HTR-8/SVneo (cell line): ENCODE data around the gene KIAA1217.

Experiments used
- DNase-seq: peaks from one replicate; pipeline ENCODE4 v3.0.0; 2011; ENCODE audit warnings: low spot score, mixed read lengths; ENCODE audit not compliant: insufficient read length
- FAIRE-seq: peaks from 2 replicates; lab custom pipeline; 2011; peaks lifted over from hg19 to GRCh38; lab: Jason Lieb, UNC

KIAA1217 gene

DNA sequence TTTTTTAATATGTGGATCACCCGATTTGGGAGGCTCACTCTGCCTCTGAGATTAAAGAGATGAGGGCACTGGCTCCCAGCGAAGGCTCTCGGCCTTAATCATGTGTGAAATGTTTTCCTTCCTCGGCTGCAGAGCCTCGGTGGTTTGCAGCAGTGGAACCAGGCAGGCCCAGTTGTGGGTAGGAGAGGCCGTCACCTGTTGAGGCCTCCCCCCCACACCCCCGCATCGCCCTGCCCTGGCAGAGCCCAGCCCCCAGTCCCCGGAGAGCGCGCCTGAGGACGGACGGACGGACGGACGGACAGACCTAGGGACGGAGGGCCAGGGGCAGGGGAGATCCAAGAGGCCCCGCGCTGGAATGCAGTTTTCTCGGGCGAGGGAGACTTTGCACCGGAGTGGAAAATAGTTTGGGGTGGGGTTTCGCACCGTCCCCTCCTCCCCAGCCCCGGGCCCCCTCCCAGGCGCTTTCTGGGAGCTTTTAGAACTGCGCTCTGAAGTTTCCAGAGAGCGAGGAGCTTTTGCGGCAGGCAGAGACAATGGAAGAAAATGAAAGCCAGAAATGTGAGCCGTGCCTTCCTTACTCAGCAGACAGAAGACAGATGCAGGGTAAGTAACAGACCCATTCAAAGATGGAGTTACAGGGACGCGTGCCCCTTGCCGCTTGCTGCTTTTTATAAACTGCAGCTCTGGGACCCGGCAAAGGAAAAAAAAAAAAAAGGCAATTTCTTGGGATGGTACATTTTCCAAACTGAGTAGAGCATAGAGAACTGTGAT, at the start of gene KIAA1217:
Gene KIAA1217, plus strand, starts transcription at position 478 of the 771 bp plus-strand sequence. Its CDS starts 56 bp downstream, at position 534.
- FAIRE-seq (no peak), DNase-seq (no peak)

DNA sequence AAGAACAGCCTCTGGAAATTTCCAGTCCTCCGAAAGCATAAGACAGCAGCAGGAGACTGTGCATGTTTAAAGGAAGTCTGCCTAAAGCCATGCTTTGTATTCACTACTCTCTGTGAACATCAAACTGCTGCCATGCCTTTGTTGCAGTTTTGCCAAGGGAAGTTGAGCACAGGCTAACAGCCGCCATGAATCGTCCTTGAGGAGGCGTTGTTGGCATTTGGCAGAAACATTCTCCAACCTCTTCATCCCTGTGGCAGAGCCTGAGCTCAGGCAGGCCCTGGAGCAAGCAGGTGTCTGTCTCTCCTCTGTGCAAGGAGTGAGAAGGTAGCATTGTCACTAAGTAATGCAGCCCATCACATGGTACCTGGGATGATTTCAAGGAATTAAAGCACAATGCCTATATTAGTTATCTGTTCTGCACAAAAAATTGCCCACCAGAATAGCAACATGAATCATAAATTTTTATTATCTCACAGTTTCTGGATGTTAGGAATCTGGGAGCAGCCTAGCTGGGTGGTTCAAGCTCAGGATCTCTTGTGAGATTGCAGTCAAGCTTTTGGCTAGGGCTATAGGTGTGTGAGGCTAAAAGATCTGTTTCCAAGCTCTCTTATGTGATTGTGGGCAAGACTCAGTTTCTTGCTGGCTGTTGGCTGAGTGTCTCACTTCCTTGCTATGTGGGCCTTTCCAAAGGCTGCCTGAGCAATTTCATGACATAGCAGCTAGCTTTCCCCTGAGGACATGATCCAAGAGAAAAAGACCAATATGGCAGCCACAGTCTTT, 46.5 kb upstream of the KIAA1217 start:
- DNase-seq (no peak), FAIRE-seq (no peak)

GRCh38 chr10:24163485-24163884, 45.5 kb upstream of the KIAA1217 start:
- no peak for FAIRE-seq
- no peak for DNase-seq

- DNase-seq (no peak), FAIRE-seq (no peak)
Measured at GRCh38 chr10:24168258-24169170, 40.4 kb upstream of the KIAA1217 start.

DNA sequence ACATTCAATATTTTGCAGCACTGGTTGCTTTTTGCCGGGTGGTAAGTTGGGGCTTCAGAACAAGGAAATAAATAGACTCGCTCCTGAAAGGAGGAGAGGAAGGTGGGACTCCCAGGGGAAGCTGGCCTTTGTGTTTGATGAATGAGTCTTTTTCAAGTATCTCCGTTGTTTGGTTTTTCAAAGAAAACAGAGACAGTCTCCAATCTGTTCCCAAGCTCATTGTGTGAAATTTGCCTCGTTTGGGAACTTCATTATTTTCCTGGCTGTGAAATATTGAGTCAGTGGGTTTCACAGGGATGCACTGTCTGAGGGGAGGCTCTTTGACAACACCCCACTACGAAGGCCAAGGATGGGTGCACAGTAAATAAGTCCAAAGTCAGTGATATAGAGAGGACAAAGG, 38.7 kb upstream of the KIAA1217 start:
- DNase-seq (no peak), FAIRE-seq (no peak)

DNA sequence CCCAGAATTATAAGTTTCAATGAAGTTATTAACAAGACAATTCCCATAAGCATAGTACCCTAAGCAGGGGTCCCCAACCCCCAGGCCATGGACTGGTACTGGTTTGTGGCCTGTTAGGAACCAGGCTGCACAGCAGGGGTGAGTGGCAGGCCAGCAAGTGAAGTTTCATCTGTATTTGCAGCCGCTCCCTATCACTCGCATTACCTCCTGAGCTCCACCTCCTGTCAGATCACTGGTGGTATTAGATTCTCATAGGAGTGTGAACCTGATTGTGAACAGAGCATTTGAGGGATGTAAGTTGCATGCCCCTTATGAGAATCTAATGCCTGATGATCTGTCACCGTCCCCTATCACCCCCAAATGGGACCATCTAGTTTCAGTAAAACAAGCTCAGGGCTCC, 36.0 kb upstream of the KIAA1217 start:
- no peak for DNase-seq
- no peak for FAIRE-seq

GRCh38 chr10:24174014-24174413, 34.9 kb upstream of the KIAA1217 start:
- DNase-seq (no peak), FAIRE-seq (no peak)

DNA sequence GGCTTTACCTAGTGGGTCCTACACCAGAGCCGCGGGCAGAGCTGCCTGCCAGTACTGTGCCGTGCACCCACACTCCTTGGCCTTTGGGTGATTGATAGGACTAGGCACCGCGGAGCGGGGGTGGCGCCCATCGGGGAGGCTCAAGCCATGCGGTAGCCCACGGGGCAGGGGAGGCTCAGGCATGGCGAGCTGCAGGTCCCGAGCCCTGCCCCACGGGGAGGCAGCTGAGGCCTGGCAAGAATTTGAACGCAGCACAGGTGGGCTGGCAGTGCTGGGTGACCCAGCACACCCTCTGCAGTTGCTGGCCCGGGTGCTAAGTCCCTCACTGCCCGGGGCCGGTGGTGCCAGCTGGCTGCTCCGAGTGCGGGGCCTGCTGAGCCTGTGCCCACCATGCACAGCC, 32.3 kb upstream of the KIAA1217 start:
- no peak for FAIRE-seq
- DNase-seq = no peak

- FAIRE-seq (no peak), DNase-seq (no peak)
Measured at GRCh38 chr10:24177636-24178035, 31.3 kb upstream of the KIAA1217 start.

- FAIRE-seq (no peak), DNase-seq (no peak)
Measured at GRCh38 chr10:24180891-24181290, 28.0 kb upstream of the KIAA1217 start.

- DNase-seq (no peak), FAIRE-seq (no peak)
Measured at GRCh38 chr10:24184455-24184854, 24.5 kb upstream of the KIAA1217 start.

DNA sequence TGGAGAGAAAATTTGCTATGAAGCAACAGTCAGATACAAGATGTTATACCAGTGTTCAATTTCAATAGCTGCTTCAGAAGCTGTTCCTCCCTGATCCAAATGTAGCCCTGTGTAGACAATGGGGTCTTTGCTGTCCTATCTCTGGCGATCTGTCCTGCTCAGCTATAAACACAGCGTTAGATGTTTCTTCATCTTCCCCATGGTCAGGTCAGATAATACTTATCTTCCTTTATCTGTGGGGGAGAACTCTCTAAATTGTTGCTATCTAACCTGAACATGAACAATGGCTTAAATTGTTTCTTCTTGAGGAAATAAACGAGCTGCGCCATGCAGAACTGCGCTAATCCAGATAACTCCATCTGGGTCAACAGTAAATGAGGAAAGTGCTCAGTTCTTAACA, 15.6 kb upstream of the KIAA1217 start:
- FAIRE-seq (no peak), DNase-seq (no peak)

- no peak for DNase-seq
- no peak for FAIRE-seq
Measured at GRCh38 chr10:24197263-24197662, 11.7 kb upstream of the KIAA1217 start.

DNA sequence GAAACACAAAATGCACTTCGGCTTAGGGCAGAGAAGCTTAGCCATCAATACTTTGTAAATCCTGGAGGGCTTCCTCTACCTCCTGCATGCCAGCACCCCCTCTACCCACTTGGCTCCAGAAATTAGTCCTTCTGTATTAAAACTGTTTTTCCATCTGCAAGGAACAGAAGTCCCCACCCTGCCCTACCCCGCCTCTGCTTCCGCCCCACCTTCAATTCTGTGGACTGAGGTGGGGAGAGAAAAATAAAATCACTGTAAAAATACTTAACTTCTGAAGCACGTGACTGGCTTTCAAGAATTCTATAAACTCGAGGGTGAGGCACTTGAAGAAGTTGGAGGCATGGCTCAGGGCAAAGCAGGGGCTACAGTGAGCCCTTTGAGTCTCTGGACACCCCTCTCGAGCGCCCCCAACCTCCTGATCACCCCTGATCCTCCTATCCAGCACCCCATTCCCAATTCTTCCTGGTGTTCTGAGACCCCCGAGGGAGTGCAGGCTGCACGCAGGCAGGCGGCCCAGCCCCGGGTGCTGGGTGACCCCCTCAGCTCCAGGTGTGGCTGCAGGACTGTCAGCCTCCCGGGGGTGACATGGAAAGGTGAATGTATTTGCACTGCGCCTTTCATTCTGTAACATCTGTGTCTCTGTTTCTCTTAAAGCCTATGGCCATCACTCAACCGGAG, 7.3 kb upstream of the KIAA1217 start:
- FAIRE-seq = no peak

GRCh38 chr10:24202181-24202570, 6.8 kb upstream of the KIAA1217 start:
- FAIRE-seq = no peak
- no peak for DNase-seq

More for the DNA sequence above, 7.3 kb upstream of the KIAA1217 start:
- DNase-seq = no peak

- FAIRE-seq (no peak), DNase-seq (no peak)
Measured at GRCh38 chr10:24205821-24206220, 3.1 kb upstream of the KIAA1217 start.

DNA sequence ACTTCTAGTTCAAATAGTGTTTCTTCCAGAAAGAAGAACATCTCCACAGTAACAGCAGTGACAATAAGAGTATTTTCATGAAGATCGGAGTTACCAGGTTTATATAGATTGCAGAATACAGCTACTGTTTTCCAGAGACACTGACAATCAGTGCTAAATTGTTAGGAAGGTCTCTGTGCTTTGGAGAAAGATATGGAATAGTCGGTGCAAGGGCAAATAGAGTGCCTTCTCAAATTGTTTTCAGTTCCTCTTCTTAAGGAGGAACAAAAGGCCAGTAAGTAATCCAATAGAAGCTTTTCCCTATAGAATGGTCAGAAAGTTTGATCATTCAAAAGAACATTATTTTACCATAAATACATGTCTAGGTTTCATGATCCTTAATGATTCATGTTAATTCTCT, 2.6 kb upstream of the KIAA1217 start:
- FAIRE-seq = no peak
- DNase-seq = no peak

- FAIRE-seq (no peak), DNase-seq (no peak)
Measured at GRCh38 chr10:24206926-24207325, 2.0 kb upstream of the KIAA1217 start.

GRCh38 chr10:24207341-24207740, 1.6 kb upstream of the KIAA1217 start:
- no peak for DNase-seq
- FAIRE-seq = no peak
